GM12892 (cell line): ENCODE results near the gene PIK3R5.

Experiments
- POLR2A ChIP-seq: IDR thresholded peaks from 2 replicates; pipeline ENCODE4 v1.6.1; 2011; ENCODE audit warnings: low read depth, low read length, control low read depth
- POLR2AphosphoS5 ChIP-seq: IDR thresholded peaks from 2 replicates; pipeline ENCODE4 v1.6.1; 2011; ENCODE audit warnings: low read depth, low read length, control low read depth

- TF ChIP-seq POLR2A = no peak
- no peak for TF ChIP-seq POLR2AphosphoS5
Observed at GRCh38 chr17:8944748-8945147, 20.8 kb downstream of the PIK3R5 start.
